Measurements from ENCODE around the gene SKA3.
A peak's percentile ranks its signal among the peaks of the same experiment; 100 is the strongest.
"Not testable (repeated sequence)": the region's sequence is repeated elsewhere in the genome, so short reads cannot be mapped to it uniquely, and the experiment has no call there.

Gene SKA3

DNA sequence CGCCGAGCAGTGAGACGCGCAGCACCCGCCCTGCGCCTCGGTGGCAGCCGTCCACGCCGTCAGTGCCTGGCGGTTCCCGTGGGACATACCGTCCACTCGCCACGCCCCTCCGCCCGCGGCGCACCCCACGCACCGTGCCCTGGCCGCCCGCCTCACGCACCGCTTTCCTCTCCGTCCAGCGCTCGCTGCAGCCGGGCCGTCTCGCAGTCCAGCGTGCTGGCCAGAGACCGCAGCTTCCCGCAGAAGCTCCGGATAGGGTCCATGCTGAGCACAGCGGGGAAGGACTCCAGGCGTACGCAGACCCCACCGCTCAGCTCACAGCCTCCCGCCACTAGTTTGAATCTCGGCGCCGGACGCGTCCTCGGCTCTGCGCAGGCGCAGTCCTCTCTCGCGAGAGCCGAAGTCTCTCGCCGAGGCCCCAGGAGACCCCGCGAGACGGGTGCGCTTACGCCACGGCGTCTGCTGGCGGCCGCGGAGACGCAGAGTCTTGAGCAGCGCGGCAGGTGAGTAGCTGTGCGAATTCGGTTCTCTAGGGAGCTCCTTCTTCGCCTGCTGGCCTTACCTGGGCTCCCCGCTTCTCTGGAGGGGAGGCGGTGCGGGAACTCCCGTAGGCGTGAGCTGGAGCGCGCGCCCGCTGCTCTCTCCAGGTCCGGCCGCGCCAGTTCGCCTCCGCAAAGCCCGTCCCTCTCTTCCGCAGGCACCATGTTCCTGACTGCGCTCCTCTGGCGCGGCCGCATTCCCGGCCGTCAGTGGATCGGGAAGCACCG is at the start of gene SKA3, which contains the start of gene MRPL57:
SKA3 (minus strand) TSS at position 338 of the 767 bp plus-strand sequence; CDS start at position 263, 75 bp downstream.
MRPL57 (plus strand) TSS at position 444 of the 767 bp plus-strand sequence; CDS start at position 703, 259 bp downstream.
- peak; percentile 37 to 93 (median 83) for DNase-seq

GRCh38 chr13:21225082-21225481 is 48.7 kb upstream of the SKA3 start:
- no peak for DNase-seq

DNA sequence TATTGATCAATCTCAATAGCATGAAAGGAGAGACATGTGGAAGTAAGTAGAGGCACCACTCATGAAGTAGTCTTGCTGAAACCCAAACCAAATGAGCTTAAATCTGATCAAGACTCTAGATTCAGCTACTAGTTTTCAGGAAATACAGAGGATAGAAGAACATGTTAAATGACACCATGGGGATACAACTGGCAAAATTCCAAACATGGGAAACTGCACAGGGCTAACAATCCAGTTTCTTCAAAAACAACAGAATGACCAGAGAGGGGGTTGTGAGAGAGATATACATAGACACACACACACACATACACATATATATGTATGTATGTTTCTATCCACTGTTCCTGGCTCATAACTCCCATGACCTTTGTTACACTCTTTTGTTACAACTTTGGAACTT is 44.9 kb upstream of the SKA3 start:
- DNase-seq: no peak

- DNase-seq: not testable (repeated sequence)
These were observed 43.4 kb upstream of the SKA3 start for GRCh38 chr13:21219716-21220115.

- no peak for DNase-seq
These were observed 42.7 kb upstream of the SKA3 start for GRCh38 chr13:21219036-21219381.

GRCh38 chr13:21218351-21219035 is 42.1 kb upstream of the SKA3 start:
- DNase-seq: no peak

DNA sequence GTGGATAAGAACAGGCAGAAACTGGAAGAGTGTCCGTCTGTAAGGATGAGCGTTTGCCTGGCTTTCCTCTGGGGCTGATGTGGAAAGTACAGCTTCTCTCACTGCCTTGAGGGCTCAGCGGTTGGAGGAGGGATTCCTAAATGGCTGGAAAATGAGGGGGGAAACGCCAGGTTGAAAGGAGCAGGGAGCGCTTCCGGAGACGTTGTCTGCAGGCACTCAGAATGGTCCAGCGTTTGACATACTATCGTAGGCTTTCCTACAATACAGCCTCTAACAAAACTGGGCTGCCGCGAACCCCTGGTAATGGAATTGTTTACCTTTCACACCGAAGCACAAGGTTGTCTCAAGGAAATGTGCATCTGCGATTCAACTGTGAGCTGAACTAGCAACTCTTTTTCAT is 40.0 kb upstream of the SKA3 start:
- no peak for DNase-seq

DNA sequence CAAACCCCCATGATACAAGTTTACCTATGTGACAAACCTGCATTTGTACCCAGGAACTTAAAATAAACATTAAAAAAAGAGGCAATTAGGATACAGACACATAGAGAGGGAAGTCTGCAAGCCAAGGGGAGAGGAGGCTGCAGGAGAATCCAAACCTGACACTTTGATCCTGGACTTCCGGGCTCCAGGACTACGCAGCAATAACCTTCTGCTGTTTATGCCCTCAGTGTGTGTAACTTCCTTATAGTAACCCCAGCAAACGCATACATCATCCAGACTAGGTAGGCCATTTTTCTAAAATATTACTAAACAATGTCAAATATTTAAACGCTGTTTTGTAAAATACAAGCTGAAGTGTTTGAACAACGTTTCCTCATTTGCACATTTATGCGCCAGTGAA is 39.1 kb upstream of the SKA3 start:
- DNase-seq: not testable (repeated sequence)

- no peak for DNase-seq
These were observed 35.9 kb upstream of the SKA3 start for GRCh38 chr13:21212138-21212775.

- no peak for DNase-seq
These were observed 32.4 kb upstream of the SKA3 start for GRCh38 chr13:21208652-21209154.

DNA sequence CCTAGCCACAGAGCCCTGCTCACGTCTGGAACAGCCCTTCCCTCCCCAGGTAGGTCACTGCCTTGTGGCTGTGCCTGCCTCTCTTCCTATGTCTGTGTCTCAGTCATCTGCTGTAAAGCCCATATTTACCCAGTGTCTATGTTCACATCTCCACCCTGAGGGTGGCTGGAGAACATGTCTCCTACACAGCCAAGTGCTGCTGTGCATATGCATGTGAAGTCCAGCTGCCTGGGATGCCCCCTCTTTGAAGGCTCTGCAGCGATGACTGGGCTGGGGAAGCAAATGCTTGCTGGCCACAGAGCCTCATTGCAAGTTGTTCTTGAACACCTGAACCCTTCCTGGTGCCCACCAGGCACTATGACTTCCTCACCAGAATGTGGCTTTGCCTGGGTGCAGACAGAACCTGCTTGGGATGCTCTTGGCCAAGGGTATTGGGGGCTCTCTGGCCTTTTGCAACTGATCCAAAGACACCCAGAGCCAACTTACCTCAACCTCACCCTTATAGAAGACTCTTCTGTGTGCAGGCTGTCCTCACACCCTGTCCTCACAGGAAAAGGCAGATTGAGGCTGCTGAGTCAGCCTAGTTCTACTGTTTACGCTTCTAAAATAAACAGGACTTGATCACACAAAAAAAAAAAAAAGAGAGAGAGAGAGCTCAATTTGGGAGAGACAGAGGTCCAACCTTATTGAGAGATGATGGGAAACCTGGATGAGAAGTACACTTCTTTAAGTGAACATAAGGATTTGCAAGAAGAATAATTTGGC is 26.6 kb upstream of the SKA3 start:
- no peak for DNase-seq

DNA sequence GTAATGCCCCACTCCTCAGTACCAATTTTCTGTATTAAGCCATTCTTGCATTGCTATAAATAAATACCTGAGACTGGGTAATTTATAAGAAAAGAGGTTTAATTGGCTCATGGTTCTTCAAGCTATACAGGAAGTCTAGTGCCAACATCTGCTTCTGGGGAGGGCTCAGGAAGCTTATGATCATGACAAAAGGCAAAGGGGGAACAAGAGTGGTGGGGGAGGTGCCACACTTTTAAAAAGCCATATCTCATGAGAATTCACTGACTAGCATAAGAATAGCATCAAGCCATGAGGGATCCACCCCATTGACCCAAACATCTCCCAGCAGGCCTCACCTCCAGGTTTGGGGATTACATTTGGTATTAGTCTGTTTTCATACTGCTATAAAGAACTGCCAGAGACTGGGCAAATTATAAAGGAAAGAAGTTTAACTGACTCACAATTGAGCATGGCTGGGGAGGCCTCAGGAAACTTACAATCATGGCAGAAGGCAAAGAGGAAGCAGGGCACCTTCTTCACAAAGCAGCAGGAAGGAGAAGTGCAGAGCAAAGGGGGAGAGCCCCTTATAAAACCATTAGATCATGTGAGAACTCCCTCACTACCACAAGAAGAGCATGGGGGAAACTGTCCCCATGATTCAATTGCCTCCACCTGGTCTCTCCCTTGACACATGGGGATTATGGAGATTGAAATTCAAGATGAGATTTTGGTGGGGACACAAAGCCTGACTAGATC is 25.3 kb upstream of the SKA3 start:
- not testable (repeated sequence) for DNase-seq

DNA sequence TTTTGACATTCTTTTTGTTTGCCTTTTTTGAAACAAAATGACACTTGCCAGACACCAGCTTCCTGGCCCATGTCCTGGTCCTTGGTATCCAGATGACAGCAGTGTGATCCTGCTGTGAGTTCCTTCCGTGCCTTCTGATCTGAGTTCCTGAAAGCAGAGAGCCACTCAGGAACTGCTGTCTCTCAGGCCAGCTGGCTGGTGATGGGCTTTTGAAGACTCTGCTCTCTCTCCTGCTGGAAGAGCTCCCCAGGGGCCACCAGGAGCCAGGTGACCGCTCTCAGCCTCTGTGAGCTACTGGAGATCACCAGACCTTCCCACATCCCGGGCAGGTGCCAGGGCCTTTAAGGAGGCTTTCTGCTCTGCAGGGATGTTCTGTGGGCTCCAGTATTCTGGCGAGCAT is 22.0 kb upstream of the SKA3 start:
- DNase-seq: not testable (repeated sequence)

DNA sequence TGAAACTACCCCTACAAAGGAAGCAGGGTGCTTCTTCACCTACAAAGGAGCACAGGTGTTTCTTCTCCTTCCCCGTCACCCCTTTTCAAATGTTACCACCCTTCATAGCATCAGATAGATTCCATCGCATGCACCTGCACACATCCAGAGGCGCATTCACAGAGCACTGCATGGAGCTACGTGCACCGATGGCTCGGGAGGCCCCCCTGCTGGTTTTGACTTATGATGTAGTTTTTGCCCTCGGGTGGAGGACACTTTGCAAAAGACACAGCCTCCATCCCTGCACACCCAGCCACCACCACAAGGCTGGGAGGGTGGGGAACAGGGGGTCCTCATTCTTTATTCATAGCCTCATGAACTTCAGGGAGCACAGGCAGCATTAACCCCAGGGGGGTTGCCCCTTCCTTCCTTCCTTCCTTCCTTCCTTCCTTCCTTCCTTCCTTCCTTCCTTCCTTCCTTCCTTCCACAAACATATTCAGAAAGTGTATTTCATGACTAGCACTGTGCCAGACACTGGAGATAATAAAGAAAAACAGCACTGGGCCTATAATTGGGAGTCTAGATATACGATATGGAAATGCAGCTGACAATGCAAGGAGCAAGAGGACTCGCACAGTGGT is 21.4 kb upstream of the SKA3 start:
- DNase-seq: not testable (repeated sequence)

DNA sequence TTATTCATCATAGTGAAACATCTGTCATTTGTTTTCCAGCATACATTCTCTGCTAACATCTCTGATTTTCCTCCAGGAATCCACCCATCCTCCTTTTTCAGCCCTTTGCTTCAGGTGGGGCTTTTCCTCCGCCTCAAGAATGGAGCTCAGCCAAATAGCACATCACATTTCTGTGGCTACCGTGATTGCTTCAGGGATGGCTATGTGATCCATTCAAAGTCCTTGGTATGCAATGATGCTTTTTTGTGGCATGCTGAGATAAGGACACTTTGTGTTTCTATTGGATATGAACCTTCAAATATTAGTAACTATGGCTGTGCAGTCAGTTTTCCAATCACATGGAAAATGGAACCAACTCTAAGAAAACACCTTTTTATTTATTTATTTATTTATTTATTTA is 18.4 kb upstream of the SKA3 start:
- DNase-seq: not testable (repeated sequence)

DNA sequence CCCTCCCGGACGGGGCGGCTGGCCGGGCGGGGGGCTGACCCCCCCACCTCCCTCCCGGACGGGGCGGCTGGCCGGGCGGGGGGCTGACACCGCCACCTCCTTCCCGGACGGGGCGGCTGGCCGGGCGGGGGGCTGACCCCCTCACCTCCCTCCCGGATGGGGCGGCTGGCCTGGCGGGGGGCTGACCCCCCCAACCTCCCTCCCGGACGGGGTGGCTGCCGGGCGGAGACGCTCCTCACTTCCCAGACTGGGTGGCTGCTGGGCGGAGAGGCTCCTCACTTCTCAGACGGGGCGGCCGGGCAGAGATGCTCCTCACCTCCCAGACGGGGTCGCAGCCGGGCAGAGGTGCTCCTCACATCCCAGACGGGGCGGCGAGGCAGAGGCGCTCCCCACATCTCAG is 10.1 kb upstream of the SKA3 start:
- not testable (repeated sequence) for DNase-seq

- DNase-seq: no peak
These were observed 5.3 kb upstream of the SKA3 start for GRCh38 chr13:21181671-21182070.

DNA sequence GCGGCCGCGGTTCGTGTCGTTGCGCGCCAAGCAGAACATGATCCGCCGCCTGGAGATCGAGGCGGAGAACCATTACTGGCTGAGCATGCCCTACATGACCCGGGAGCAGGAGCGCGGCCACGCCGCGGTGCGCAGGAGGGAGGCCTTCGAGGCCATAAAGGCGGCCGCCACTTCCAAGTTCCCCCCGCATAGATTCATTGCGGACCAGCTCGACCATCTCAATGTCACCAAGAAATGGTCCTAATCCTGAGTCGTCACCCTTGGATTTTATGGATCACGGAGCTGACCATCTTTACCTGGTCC is 581 bp upstream of the SKA3 start:
- DNase-seq: peak in 4 of 51 donors; percentile 48 to 61 (median 52)

DNA sequence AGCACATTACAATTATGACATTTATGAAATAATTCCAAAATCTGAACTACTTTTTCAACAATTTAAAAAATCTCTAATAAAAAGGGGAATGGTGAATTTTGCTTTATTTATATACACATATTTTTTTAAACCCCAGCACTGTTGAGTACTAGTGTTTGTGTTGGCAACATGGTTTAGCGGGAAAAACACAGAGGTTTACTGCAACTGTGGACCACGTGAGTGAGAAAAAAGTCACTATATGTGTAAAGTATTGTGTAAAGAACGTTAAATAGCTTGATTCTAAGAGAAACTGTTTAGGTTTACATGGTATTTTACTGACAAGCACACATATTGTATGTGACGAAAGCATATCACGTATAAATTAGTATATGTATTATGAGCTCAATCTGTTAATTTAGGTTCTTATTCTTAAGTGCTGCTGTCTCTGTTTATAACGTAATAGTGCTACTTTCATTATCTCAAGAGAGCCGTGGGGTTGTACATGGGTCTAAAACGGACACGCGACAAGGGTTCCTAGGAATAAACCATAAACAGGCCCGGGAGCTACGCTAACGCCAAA is 617 bp downstream of the SKA3 start:
- no peak for DNase-seq

GRCh38 chr13:21173767-21174166 is 2.6 kb downstream of the SKA3 start:
- not testable (repeated sequence) for DNase-seq

All from hypothalamus (tissue), 51 donors.